H1 (cell line): ENCODE results near the gene BRI3BP. TPM values are rescaled to one million over a fixed set of nuclear protein-coding genes. Genes with fewer than 3 reads are reported as not detected.

Experiments used
- ATF3 ChIP-seq: IDR thresholded peaks from 2 replicates; pipeline ENCODE4 v1.6.1; 2011; ENCODE audit warnings: low read depth, mild to moderate bottlenecking, low read length; ENCODE audit not compliant: insufficient read depth
- CREB1 ChIP-seq: IDR thresholded peaks from 2 replicates; pipeline ENCODE4 v1.6.1; 2012; ENCODE audit warnings: inconsistent platforms
- EZH2 ChIP-seq: fragments of 200-600 bp; sonication (generic); IDR thresholded peaks from 2 replicates; pipeline ENCODE4 v1.7.1; 2012; ENCODE audit warnings: low read depth, mild to moderate bottlenecking, moderate library complexity, low read length, inconsistent platforms; ENCODE audit not compliant: severe bottlenecking
- KDM5A ChIP-seq: fragments of 200-600 bp; IDR thresholded peaks from 2 replicates; pipeline ENCODE4 v1.7.1; 2012; ENCODE audit warnings: mild to moderate bottlenecking, low read length, inconsistent platforms, mixed read lengths
- POLR2A ChIP-seq, 2 experiments: IDR thresholded peaks; 1 replicate in 1 of 2; 2 replicates in 1 of 2; pipeline ENCODE4 v1.6.1; 2011; ENCODE audit warnings: low read depth in 2 of 2, low read length in 2 of 2, mild to moderate bottlenecking in 2 of 2; ENCODE audit errors: control extremely low read depth in 1 of 2
- SRF ChIP-seq: IDR thresholded peaks from 2 replicates; pipeline ENCODE4 v1.6.1; 2011; ENCODE audit warnings: mild to moderate bottlenecking, low read depth, low read length, moderate library complexity
- polyA plus RNA-seq, 7 experiments: library from polyadenylated mRNA; depleted of rRNA in 3 of 7; stranded (reverse) in 5 of 7; unstranded in 2 of 7; fragments of >200 nt in 5 of 7; fragments of 200-250 nt in 2 of 7; gene quantifications; 1 replicate in 5 of 7; 2 replicates in 1 of 7; 4 replicates in 1 of 7; pipeline versions ENCODE4 v1.2.1 to v1.2.3, GENCODE V29; 2011 to 2013; ENCODE audit warnings: missing spikeins in 2 of 7, mixed read lengths in 2 of 7
- total RNA-seq: library from RNA; stranded (reverse); fragmentation: NEBNext Ultra II Directional; extraction: Animal tissue kit (Norgen Biotek cat#: 25700); gene quantifications from 2 replicates; pipeline ENCODE4 v1.2.1, GENCODE V29; 2021

The BRI3BP gene
- total and polyA plus RNA-seq, 2 of the 8 experiments (the other 6 are each of a cell fraction or from before 2014, with no cell fraction given): 5.4 to 14.2 TPM

GRCh38 chr12:125017801-125018200, 24.4 kb downstream of the BRI3BP start (continued):
- TF ChIP-seq CREB1 (no peak), EZH2 (no peak), POLR2A (IDR thresholded peaks at IDR 0.05; ENCODE audit: control extremely low read depth in 1 of 2, low read depth in 2 of 2, low read length in 2 of 2) (no peak), SRF (no peak), ATF3 (no peak), KDM5A (no peak)
- TF ChIP-seq, all 59 proteins: peak for 0
